Peyer's patch (tissue), 4 donors: Measurements from ENCODE around the gene EDC4.

Source experiments
- CTCF ChIP-seq, 6 experiments: fragments of 450-650 bp in 4 of 6; fragments of 200-600 bp in 2 of 6; sonication (generic) in 1 of 6; IDR thresholded peaks; one replicate each; pipeline ENCODE4 v1.5.1; 2017 to 2019; ENCODE audit warnings: antibody characterized with exemption in 6 of 6, mild to moderate bottlenecking in 3 of 6, moderate library complexity in 1 of 6
- POLR2A ChIP-seq, 2 donors: fragments of 450-650 bp; IDR thresholded peaks; one replicate each; pipeline ENCODE4 v1.5.1; 2017; ENCODE audit warnings: antibody characterized with exemption in 2 of 2, mild to moderate bottlenecking in 2 of 2, moderate library complexity in 2 of 2

DNA sequence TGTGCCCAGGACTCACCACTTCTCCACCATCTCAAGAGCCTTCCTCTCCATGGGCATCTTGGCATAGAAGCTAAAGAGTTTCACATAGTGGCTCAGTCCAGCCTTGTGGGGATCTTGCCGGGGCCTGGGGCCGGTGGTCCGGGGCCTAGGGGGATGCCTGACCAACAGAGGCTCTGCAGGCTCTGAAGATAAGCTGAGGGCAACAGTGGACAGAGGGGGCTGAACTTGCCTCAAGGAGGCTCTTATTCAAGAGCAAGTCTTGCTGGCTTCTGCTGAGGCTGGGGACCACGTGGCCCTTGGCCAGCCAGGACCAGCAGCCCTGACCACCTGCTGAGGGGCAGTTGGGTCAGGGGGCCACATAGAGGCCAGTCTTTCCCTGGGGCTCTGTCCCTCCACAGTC, 44.2 kb upstream of the EDC4 start:
- TF ChIP-seq POLR2A (IDR thresholded peaks at IDR 0.05) (no peak), CTCF (IDR thresholded peaks at IDR 0.05) (no peak)
